Ascending aorta (tissue), 2 donors: ENCODE results near the gene SURF1. TPM values are rescaled to one million over a fixed set of nuclear protein-coding genes. Genes with fewer than 3 reads are reported as not detected.

Experiments
- DNase-seq, 2 donors: peaks; one replicate each; pipeline ENCODE4 v3.0.0-alpha.2; 2019; ENCODE audit warnings: low spot score in 2 of 2
- H3K27ac ChIP-seq, 2 donors: fragments of 200-600 bp; sonication (generic); one replicate each; pipeline ENCODE4 v1.5.1; 2016 to 2017; ENCODE audit warnings: mild to moderate bottlenecking in 1 of 2
- H3K27me3 ChIP-seq: fragments of 200-600 bp; sonication (generic); one replicate; pipeline ENCODE4 v1.5.1; 2017
- H3K36me3 ChIP-seq, 2 donors: fragments of 200-600 bp; sonication (generic); one replicate each; pipeline ENCODE4 v1.5.1; 2016
- H3K4me1 ChIP-seq, 2 donors: fragments of 200-600 bp; sonication (generic); one replicate each; pipeline ENCODE4 v1.5.1; 2016 to 2017; ENCODE audit warnings: mild to moderate bottlenecking in 1 of 2
- H3K4me3 ChIP-seq, 2 donors: fragments of 200-600 bp; sonication (generic); one replicate each; pipeline ENCODE4 v1.5.1; 2016 to 2017; ENCODE audit warnings: mild to moderate bottlenecking in 1 of 2
- H3K9me3 ChIP-seq, 2 donors: fragments of 200-600 bp; sonication (generic); one replicate each; pipeline ENCODE4 v1.5.1; 2016
- CTCF ChIP-seq, 3 experiments: fragments of 200-600 bp in 2 of 3; fragments of 450-650 bp in 1 of 3; sonication (generic) in 2 of 3; IDR thresholded peaks; one replicate each; pipeline ENCODE4 v1.5.1; 2016 to 2019; ENCODE audit warnings: antibody characterized with exemption in 3 of 3, mild to moderate bottlenecking in 1 of 3, moderate library complexity in 1 of 3
- intact Hi-C: fragments of 100-400 bp; cut with DNase I; formaldehyde crosslinking; loops from one replicate; pipeline ENCODE4 v1.15.1; 2023
- total RNA-seq: library from RNA; depleted of rRNA; stranded (reverse); fragments of >200 nt; gene quantifications from one replicate; pipeline ENCODE4 v1.1.0, GENCODE V29; 2016

Gene SURF1
- total RNA-seq, 1 donor from 2014 or later: 19.9 TPM

- DNase-seq: no peak
- Histone ChIP-seq H3K4me3 (no peak overlapping the region), H3K9me3 (no peaks in the 10 kb centered on the region), H3K36me3 (no peaks in the 10 kb centered on the region), H3K27ac (no peak overlapping the region), H3K4me1 (no peaks in the 10 kb centered on the region), H3K27me3 (no peaks in the 10 kb centered on the region)
- no peak for TF ChIP-seq CTCF (IDR thresholded peaks at IDR 0.05)
- intact Hi-C loops: no loop called here
These were observed 32.8 kb upstream of the SURF1 start for GRCh38 chr9:133389025-133389557.

DNA sequence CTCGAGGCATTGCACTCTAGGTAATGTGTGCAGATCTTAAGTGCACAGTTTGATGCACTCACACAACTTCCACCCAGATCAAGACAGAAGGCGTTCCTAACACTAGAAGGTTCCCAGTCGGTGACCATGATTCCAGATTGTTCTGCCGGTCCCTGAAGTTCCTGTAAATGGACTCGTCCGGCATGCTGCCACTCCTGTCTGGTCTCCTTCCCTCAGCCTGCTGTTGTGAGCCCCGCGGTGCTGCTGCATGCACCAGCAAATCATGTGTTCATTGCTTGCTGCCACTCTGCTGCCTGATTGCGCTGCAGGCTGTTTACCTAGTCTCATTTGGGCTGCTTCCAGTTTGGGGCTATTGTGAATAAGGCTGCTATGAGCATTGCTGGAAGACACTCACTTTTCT lies 31.4 kb upstream of the SURF1 start:
- H3K27me3 ChIP-seq: no peaks in the 10 kb centered on the region
- intact Hi-C loops: no loop called here
- DNase-seq: no peak
- TF ChIP-seq CTCF (IDR thresholded peaks at IDR 0.05): no peak
- no peaks in the 10 kb centered on the region for H3K9me3 ChIP-seq
- H3K4me1 ChIP-seq: no peaks in the 10 kb centered on the region
- H3K36me3 ChIP-seq: no peaks in the 10 kb centered on the region
- no peak overlapping the region for H3K27ac ChIP-seq
- H3K4me3 ChIP-seq: no peak overlapping the region

DNA sequence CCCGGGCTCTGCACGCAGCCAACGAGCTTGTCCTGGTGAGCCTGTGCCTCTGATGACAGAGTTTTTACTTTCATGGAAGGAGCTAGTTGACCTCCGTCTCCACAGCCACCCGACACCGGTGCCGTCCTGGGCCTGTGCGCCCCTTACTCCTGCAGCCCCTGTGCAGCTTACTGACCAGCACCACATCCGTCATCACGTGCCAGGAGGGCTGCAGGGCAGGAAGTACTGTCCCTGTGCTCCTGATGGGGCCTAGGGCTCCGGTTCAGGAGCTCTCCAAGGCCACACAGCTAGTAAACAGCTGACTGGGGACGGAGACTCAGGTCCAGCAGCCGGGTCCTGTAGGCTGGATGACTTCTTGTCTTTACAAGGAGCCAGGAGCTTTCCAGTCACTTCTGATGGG lies 30.1 kb upstream of the SURF1 start:
- no peak for TF ChIP-seq CTCF (IDR thresholded peaks at IDR 0.05)
- no peak for DNase-seq
- intact Hi-C loops: no loop called here

GRCh38 chr9:133385452-133385851 lies 29.2 kb upstream of the SURF1 start:
- intact Hi-C loops: no loop called here
- Histone ChIP-seq H3K36me3 (no peaks in the 10 kb centered on the region), H3K27ac (no peak overlapping the region), H3K4me1 (no peaks in the 10 kb centered on the region), H3K9me3 (no peaks in the 10 kb centered on the region), H3K27me3 (no peaks in the 10 kb centered on the region), H3K4me3 (no peak overlapping the region)
- TF ChIP-seq CTCF (IDR thresholded peaks at IDR 0.05): no peak
- no peak for DNase-seq

More for the DNA sequence above, 30.1 kb upstream of the SURF1 start:
- Histone ChIP-seq H3K27ac (no peak overlapping the region), H3K4me1 (no peaks in the 10 kb centered on the region), H3K27me3 (no peaks in the 10 kb centered on the region), H3K9me3 (no peaks in the 10 kb centered on the region), H3K36me3 (no peaks in the 10 kb centered on the region), H3K4me3 (no peak overlapping the region)

DNA sequence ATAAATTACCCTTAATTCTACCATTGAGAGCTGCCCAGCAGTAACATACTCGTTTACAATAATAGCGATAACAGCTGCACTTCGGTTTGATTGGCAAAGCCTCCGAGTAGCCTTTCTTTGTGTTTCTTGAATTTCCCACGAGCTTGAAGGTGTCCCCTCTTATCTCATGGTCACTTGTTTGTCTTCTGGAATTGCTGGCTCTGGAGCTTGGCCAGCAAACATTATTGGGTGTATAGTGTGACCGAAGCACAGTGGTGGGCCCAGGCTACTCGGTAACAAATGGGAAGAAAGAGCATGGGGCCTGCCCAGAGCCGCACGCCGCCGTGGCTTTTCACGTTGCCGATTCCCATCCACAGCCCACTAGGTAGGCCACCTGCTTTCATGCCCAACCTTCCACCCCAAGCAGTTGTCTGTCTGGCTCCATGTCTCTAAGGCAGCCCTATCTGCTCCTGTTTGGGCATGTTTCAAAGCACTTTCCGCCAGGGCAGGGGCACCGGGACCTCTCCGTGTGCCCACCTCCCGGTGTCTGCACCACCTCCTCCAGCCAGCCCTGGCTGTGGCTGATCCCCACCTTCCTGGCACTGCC lies 28.5 kb upstream of the SURF1 start:
- intact Hi-C loops: no loop called here
- Histone ChIP-seq H3K4me1 (no peaks in the 10 kb centered on the region), H3K27me3 (no peaks in the 10 kb centered on the region), H3K27ac (no peak overlapping the region), H3K9me3 (no peaks in the 10 kb centered on the region), H3K4me3 (no peak overlapping the region), H3K36me3 (no peaks in the 10 kb centered on the region)
- no peak for TF ChIP-seq CTCF (IDR thresholded peaks at IDR 0.05)
- no peak for DNase-seq

GRCh38 chr9:133383438-133383837 lies 27.2 kb upstream of the SURF1 start:
- no peaks in the 10 kb centered on the region for H3K36me3 ChIP-seq

More at GRCh38 chr9:133383438-133383837, 27.2 kb upstream of the SURF1 start:
- intact Hi-C loops: no loop called here
- Histone ChIP-seq H3K27ac (no peak overlapping the region), H3K4me1 (no peaks in the 10 kb centered on the region), H3K27me3 (no peaks in the 10 kb centered on the region), H3K4me3 (no peak overlapping the region), H3K9me3 (no peaks in the 10 kb centered on the region)
- no peak for TF ChIP-seq CTCF (IDR thresholded peaks at IDR 0.05)
- no peak for DNase-seq
